IPS DF 6.9 (cell line): ENCODE data around the gene MAST4.

ENCODE experiments used
- DNase-seq: peaks from one replicate; pipeline ENCODE4 v3.0.0-alpha.2; 2013; ENCODE audit warnings: low read depth, low spot score
- H3K27ac ChIP-seq: one replicate; pipeline ENCODE4 v1.5.1; 2013; ENCODE audit warnings: low read length, control low read depth
- H3K27me3 ChIP-seq: 2 replicates; pipeline ENCODE4 v1.6.1; 2013; ENCODE audit warnings: mild to moderate bottlenecking, low read length; ENCODE audit not compliant: control insufficient read depth, insufficient read depth
- H3K36me3 ChIP-seq: 2 replicates; pipeline ENCODE4 v1.6.1; 2013; ENCODE audit warnings: low read length; ENCODE audit not compliant: control insufficient read depth, insufficient read depth
- H3K4me1 ChIP-seq: 2 replicates; pipeline ENCODE4 v1.6.1; 2013; ENCODE audit warnings: low read length; ENCODE audit not compliant: control insufficient read depth, insufficient read depth
- H3K4me3 ChIP-seq: 2 replicates; pipeline ENCODE4 v1.5.1; 2013; ENCODE audit warnings: mild to moderate bottlenecking, low read length
- H3K9me3 ChIP-seq: 2 replicates; pipeline ENCODE4 v1.6.1; 2013; ENCODE audit warnings: low read length, inconsistent platforms; ENCODE audit not compliant: control insufficient read depth, insufficient read depth
- WGBS: extraction: QIAGEN DNeasy Blood & Tissue Kit; methylation state at CpG from one replicate; pipeline ENCODE4 v1.1.7; 2013; ENCODE audit warnings: mixed read lengths, missing lambda C conversion rate; ENCODE audit not compliant: insufficient read length, insufficient coverage; 5-methylcytosine and 5-hydroxymethylcytosine counted together

MAST4 gene

GRCh38 chr5:66881480-66882161 lies 285.4 kb downstream of the MAST4 start:
- Histone ChIP-seq H3K4me3 (no peak overlapping the region), H3K27ac (no peak overlapping the region), H3K27me3 (no peaks in the 10 kb centered on the region), H3K36me3 (no peaks in the 10 kb centered on the region), H3K9me3 (no peaks in the 10 kb centered on the region), H3K4me1 (no peaks in the 10 kb centered on the region)
- no peak for DNase-seq
- no CpG with 5 or more reads among the region's 2 CpGs for WGBS

GRCh38 chr5:66882606-66883227 lies 286.5 kb downstream of the MAST4 start:
- H3K27me3 ChIP-seq, result no peaks in the 10 kb centered on the region
- no peaks in the 10 kb centered on the region for H3K36me3 ChIP-seq
- no CpG with 5 or more reads among the region's 3 CpGs for WGBS
- H3K27ac ChIP-seq, result no peak overlapping the region
- H3K4me1 ChIP-seq, result no peaks in the 10 kb centered on the region
- no peaks in the 10 kb centered on the region for H3K9me3 ChIP-seq
- H3K4me3 ChIP-seq, result no peak overlapping the region
- DNase-seq, result no peak

- no CpG with 5 or more reads among the region's 10 CpGs for WGBS
- Histone ChIP-seq H3K27me3 (no peaks in the 10 kb centered on the region), H3K9me3 (no peaks in the 10 kb centered on the region), H3K36me3 (no peaks in the 10 kb centered on the region), H3K27ac (no peak overlapping the region), H3K4me1 (no peaks in the 10 kb centered on the region), H3K4me3 (no peak overlapping the region)
- DNase-seq, result no peak
Measured at GRCh38 chr5:66884564-66885243, 288.5 kb downstream of the MAST4 start.

GRCh38 chr5:66886941-66887340 lies 290.7 kb downstream of the MAST4 start:
- Histone ChIP-seq H3K36me3 (no peaks in the 10 kb centered on the region), H3K27ac (no peak overlapping the region), H3K4me3 (no peak overlapping the region), H3K9me3 (no peaks in the 10 kb centered on the region), H3K4me1 (peaks cover 6% of the 10 kb centered on the region; the same call in 1 of the 2 replicates), H3K27me3 (no peaks in the 10 kb centered on the region)
- no CpG with 5 or more reads among the region's 1 CpG for WGBS
- no peak for DNase-seq

- DNase-seq, result no peak
- Histone ChIP-seq H3K4me3 (no peak overlapping the region), H3K4me1 (peaks cover 6% of the 10 kb centered on the region; the same call in 1 of the 2 replicates), H3K9me3 (no peaks in the 10 kb centered on the region), H3K27ac (no peak overlapping the region), H3K36me3 (no peaks in the 10 kb centered on the region), H3K27me3 (no peaks in the 10 kb centered on the region)
- no CpG with 5 or more reads among the region's 2 CpGs for WGBS
Measured at GRCh38 chr5:66888613-66889012, 292.4 kb downstream of the MAST4 start.

- H3K4me1 ChIP-seq, result peaks cover 6% of the 10 kb centered on the region; the same call in 1 of the 2 replicates
- H3K27me3 ChIP-seq, result no peaks in the 10 kb centered on the region
- H3K4me3 ChIP-seq, result no peak overlapping the region
- no peaks in the 10 kb centered on the region for H3K9me3 ChIP-seq
- no peaks in the 10 kb centered on the region for H3K36me3 ChIP-seq
- H3K27ac ChIP-seq, result no peak overlapping the region
- no CpG with 5 or more reads among the region's 4 CpGs for WGBS
- no peak for DNase-seq
Measured at GRCh38 chr5:66889056-66889455, 292.9 kb downstream of the MAST4 start.

GRCh38 chr5:66889524-66889923 lies 293.3 kb downstream of the MAST4 start:
- no peaks in the 10 kb centered on the region for H3K36me3 ChIP-seq
- H3K27ac ChIP-seq, result no peak overlapping the region
- no peak for DNase-seq
- H3K4me3 ChIP-seq, result no peak overlapping the region
- no peaks in the 10 kb centered on the region for H3K9me3 ChIP-seq
- no peaks in the 10 kb centered on the region for H3K27me3 ChIP-seq
- no CpG with 5 or more reads among the region's 4 CpGs for WGBS
- peaks cover 6% of the 10 kb centered on the region; the same call in 1 of the 2 replicates for H3K4me1 ChIP-seq

GRCh38 chr5:66891184-66891925 lies 295.2 kb downstream of the MAST4 start:
- WGBS, result no CpG with 5 or more reads among the region's 3 CpGs
- peaks cover 6% of the 10 kb centered on the region; the same call in 1 of the 2 replicates for H3K4me1 ChIP-seq
- H3K27ac ChIP-seq, result no peak overlapping the region
- no peak overlapping the region for H3K4me3 ChIP-seq
- no peaks in the 10 kb centered on the region for H3K9me3 ChIP-seq
- DNase-seq, result no peak
- H3K27me3 ChIP-seq, result no peaks in the 10 kb centered on the region
- H3K36me3 ChIP-seq, result no peaks in the 10 kb centered on the region

- Histone ChIP-seq H3K4me3 (no peak overlapping the region), H3K27ac (no peak overlapping the region), H3K27me3 (no peaks in the 10 kb centered on the region), H3K36me3 (no peaks in the 10 kb centered on the region), H3K4me1 (peaks cover 6% of the 10 kb centered on the region; the same call in 1 of the 2 replicates), H3K9me3 (no peaks in the 10 kb centered on the region)
- DNase-seq, result no peak
- WGBS, result no CpG with 5 or more reads among the region's 3 CpGs
Measured at GRCh38 chr5:66892716-66893115, 296.5 kb downstream of the MAST4 start.
